ENCODE measurements around the gene EDN3.

The EDN3 gene

DNA sequence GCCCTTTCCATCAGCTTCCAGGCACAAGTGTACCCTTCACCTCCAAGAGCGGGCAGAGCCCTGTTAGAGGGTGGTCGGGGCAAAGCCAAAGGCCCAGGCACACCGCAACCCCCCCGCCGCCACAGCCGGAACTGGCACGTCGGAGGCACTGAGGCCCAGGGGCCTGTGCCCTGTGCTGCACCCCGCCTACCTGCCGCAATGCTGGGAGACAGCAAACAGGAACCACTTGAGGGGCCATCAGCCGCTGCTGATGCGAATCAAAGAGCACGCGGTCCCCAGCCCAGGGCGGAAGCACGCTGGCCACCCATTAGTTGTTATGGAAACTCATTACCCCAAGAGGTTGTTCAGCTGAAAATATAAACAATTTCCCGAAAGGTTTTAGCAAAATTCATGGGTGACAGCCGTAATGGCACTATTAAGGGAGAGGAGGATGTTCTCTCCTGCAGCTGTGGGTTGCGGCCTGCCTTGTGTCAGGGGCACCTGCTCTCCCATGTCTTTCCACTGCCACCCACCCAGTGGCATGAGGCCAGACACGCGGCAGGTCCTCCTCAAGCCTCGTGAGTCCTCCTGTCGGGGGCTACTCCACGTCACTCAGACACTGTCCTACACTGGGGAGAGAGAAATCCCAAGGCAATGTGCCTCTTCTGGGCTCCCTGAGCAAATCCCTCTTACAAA lies 65.3 kb downstream of the EDN3 start:
- no peak for DNase-seq

DNA sequence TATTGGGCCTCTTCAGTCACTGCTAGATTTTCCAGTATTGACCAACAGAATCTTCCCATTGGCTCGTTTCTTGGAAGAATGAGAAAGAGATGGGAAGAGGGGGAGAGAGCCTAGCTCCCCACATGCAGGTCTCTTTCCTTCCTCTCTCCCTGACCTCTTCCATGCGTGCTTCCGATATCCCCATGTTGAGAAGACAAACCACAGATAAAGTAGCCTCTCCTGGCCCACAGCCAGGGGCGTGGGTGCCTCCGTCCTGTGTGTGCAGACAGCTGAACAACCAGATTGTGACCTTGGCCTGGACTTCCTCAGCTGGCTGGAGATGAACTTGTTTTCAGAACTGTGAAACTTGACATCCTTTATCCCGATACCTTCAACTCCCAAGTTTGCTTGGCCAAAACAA lies 71.0 kb downstream of the EDN3 start:
- no peak for DNase-seq

DNA sequence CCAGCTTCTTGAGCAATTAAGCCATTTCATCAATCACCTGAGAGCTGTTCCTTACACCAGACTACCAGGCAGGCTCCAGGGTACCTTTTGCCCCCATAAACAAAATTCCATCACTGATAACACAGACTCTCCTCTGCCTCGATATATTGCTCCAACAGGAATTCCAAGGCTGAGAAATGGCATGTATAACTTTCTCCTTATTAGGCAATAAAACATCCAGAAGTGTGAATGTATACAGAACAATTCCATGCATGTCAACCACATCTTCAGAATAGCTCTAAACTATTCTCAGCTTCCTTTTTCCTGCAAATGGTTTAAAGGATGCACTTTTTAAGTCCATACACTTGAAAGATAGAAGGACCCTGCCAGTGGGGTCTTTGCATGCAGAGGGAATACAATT lies 73.8 kb downstream of the EDN3 start:
- peak; percentile 92 for DNase-seq

DNA sequence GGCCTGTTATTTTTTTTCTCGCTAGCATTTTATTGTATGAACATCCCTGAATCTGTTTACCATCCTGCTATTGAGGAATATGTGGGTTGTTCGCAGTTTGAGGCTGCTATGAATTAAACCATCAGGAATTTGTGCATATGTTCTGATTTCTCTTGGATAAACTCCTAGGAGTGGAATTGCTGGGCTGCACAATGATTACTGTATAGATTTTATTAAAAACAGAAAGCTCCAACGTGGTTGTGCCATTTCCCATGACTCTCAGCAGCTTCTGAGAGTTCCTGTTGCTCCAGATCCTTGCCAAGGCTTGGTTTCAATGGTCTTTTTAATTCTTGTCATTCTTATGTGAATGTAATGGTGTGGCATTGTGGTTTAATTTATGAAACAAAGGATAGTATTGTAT lies 75.1 kb downstream of the EDN3 start:
- DNase-seq = peak; percentile 81

Measured in fibroblast of skin of right quadriceps (primary cell).